Measurements from ENCODE around the gene SNX18.

DNA sequence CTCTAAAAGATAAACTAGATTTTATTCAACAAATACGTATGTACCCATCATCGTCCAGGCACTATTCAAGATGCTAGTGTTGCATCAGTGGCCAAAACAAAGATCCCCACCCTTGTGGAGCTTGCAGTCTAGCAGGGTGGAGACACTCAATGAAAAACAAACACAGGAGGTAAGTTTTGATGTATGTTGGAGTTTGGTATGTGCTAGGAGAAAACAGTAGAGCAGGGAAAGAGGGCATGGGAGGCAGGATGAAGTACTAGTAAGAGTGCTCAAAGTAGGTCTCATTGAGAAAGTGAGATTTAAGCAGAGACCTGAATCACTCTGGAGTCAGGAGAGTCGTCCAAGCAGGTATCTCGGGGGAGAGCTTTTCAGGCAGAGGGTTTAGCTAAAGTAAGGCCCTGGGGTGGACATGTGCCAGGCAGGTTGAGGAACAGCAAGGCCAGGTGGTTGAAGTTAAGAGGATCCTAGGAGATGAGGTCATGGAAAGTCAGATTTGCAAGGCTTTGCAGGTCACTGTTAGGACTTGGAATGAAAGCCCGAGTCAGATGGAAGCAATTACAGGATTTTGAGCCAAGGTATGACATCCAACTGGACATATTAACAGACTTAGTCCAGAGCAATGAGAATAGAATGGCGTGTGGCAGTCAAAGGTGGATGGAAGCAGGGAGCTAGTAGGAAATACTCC, 9.2 kb downstream of the SNX18 start:
- TF ChIP-seq, protein P1, sequence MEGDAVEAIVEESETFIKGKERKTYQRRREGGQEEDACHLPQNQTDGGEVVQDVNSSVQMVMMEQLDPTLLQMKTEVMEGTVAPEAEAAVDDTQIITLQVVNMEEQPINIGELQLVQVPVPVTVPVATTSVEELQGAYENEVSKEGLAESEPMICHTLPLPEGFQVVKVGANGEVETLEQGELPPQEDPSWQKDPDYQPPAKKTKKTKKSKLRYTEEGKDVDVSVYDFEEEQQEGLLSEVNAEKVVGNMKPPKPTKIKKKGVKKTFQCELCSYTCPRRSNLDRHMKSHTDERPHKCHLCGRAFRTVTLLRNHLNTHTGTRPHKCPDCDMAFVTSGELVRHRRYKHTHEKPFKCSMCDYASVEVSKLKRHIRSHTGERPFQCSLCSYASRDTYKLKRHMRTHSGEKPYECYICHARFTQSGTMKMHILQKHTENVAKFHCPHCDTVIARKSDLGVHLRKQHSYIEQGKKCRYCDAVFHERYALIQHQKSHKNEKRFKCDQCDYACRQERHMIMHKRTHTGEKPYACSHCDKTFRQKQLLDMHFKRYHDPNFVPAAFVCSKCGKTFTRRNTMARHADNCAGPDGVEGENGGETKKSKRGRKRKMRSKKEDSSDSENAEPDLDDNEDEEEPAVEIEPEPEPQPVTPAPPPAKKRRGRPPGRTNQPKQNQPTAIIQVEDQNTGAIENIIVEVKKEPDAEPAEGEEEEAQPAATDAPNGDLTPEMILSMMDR (IDR thresholded peaks at IDR 0.05), result no peak
- no peak for TF ChIP-seq EZH2phosphoT487 (IDR thresholded peaks at IDR 0.05)
- no peak for TF ChIP-seq EZH2 (IDR thresholded peaks at IDR 0.05)
